Endothelial cell (in vitro differentiated cells): ENCODE results near the gene SART3. TPM values are rescaled to one million over a fixed set of nuclear protein-coding genes. Genes with fewer than 3 reads are reported as not detected.
A peak's percentile ranks its signal among the peaks of the same experiment; 100 is the strongest.
"Not testable (repeated sequence)": the region's sequence is repeated elsewhere in the genome, so short reads cannot be mapped to it uniquely, and the experiment has no call there.

Experiments used
- DNase-seq: peaks from one replicate; pipeline ENCODE4 v3.0.0; 2021; ENCODE audit warnings: low spot score
- H3K27ac Mint-ChIP-seq: one replicate; pipeline ENCODE4 v1.8.0; 2021; ENCODE audit warnings: mixed read lengths, inconsistent platforms; ENCODE audit not compliant: unreplicated experiment
- H3K27me3 Mint-ChIP-seq: one replicate; pipeline ENCODE4 v1.8.0; 2021; ENCODE audit warnings: mild to moderate bottlenecking, moderate library complexity, mixed read lengths, inconsistent platforms; ENCODE audit not compliant: unreplicated experiment
- H3K36me3 Mint-ChIP-seq: one replicate; pipeline ENCODE4 v1.8.0; 2021; ENCODE audit warnings: mild to moderate bottlenecking, low read depth, mixed read lengths, inconsistent platforms; ENCODE audit not compliant: unreplicated experiment
- H3K4me1 Mint-ChIP-seq: one replicate; pipeline ENCODE4 v1.8.0; 2021; ENCODE audit warnings: mild to moderate bottlenecking, mixed read lengths, inconsistent platforms; ENCODE audit not compliant: unreplicated experiment
- H3K4me3 Mint-ChIP-seq: one replicate; pipeline ENCODE4 v1.8.0; 2021; ENCODE audit warnings: mild to moderate bottlenecking, mixed read lengths, inconsistent platforms; ENCODE audit not compliant: unreplicated experiment
- H3K9me3 Mint-ChIP-seq: one replicate; pipeline ENCODE4 v1.8.0; 2021; ENCODE audit warnings: mixed read lengths, inconsistent platforms; ENCODE audit not compliant: unreplicated experiment
- CTCF ChIP-seq: fragments of 200-600 bp; sonication (generic); IDR thresholded peaks from one replicate; pipeline ENCODE4 v1.5.0; 2021; ENCODE audit warnings: antibody characterized with exemption; ENCODE audit not compliant: unreplicated experiment
- total RNA-seq: library from RNA; stranded (reverse); fragmentation: NEBNext Ultra II Directional; extraction: Animal tissue kit (Norgen Biotek cat#: 25700); gene quantifications from one replicate; pipeline ENCODE4 v1.2.1, GENCODE V29; 2021; ENCODE audit not compliant: unreplicated experiment

The SART3 gene
- total RNA-seq, 1 donor from 2014 or later, result 67.8 TPM

DNA sequence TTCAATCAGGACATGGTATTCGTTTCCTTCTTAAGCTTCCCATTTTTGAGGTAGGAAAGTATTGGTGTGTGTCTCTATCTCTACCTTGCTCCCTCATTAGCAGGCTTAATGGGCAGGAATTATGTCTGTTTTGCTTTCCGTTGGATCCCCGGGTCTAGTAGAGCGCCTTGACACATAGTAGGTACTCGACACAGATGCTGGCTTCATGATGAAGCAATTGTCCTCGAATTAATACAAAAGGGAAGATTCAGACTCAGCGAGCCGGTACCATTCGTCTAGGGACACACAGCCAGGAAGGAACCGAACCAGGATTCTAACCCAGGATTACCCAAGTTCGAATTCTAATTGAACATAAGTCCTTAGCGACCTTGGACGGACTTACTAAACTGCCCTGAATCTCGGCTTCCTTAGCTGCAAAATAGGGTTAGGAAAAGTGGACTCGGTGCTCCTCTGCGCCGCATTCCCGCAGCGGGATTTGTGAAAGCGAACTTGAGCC is 927 bp upstream of the SART3 start:
- Mint-ChIP-seq H3K27me3 (peaks cover 19% of the 10 kb centered on the region), H3K9me3 (no peaks in the 10 kb centered on the region), H3K4me1 (peaks cover 30% of the 10 kb centered on the region), H3K36me3 (peaks cover 16% of the 10 kb centered on the region), H3K27ac (peak overlapping the region; percentile 100), H3K4me3 (peak overlapping the region; percentile 100)
- no peak for DNase-seq
- no peak for TF ChIP-seq CTCF

DNA sequence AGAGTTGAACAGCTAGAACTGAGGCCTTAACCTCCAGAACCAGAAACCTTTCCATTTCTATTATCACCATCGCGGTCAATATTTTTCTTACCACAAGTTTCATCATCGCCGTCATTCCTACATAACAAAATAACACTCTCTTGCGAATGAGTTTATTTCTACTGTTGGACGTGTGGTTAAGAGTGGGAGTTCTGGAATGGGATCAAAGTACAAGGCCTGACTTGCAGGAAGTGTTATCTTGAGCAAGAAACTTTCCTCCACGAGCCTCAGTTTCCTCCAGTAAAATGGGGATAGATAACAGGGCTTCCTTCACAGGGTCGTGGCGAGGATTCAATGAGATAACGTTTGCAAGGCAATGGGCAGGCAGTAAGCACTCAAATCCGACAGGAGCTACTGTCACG is 652 bp downstream of the SART3 start:
- Mint-ChIP-seq H3K9me3 (no peaks in the 10 kb centered on the region), H3K4me3 (peak overlapping the region; percentile 100), H3K27ac (peak overlapping the region; percentile 100), H3K27me3 (peaks cover 19% of the 10 kb centered on the region), H3K4me1 (peaks cover 34% of the 10 kb centered on the region), H3K36me3 (peaks cover 5% of the 10 kb centered on the region)
- TF ChIP-seq CTCF, result no peak
- no peak for DNase-seq

GRCh38 chr12:108559748-108560147 is 1.2 kb downstream of the SART3 start:
- Mint-ChIP-seq H3K4me3 (peak overlapping the region; percentile 100), H3K27ac (peak overlapping the region; percentile 100), H3K9me3 (no peaks in the 10 kb centered on the region), H3K4me1 (peaks cover 37% of the 10 kb centered on the region), H3K36me3 (peaks cover 5% of the 10 kb centered on the region), H3K27me3 (peaks cover 19% of the 10 kb centered on the region)
- TF ChIP-seq CTCF, result no peak
- peak; percentile 23 for DNase-seq

DNA sequence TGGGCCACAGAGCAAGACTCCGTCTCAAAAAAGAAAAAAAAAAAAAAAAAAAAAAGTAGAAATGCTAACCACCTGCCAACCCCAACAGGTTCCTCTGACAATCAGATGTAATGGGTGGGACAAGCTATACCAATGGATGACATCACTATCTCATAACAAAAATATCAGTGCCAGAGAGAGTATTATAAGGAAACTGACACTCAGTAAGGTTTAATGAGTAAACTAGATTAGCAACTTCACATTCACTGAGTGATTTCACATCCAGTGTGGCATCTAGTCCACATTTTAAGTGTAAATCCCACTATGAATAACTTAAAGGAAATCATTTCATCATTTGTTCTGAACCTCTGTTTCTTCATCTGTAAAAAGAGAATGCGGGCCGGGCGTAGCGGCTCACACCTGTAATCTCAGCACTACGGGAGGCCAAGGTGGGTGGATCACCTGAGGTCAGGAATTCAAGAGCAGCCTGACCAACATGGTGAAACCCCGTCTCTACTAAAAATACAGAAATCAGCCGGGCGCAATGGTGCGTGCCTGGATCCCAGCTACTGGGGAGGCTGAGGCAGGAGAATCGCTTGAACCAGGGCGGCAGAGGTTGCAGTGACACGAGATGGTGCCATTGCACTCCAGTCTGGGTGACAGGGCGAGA is 1.8 kb downstream of the SART3 start:
- DNase-seq, result no peak
- Mint-ChIP-seq H3K27ac (peak overlapping the region; percentile 75), H3K36me3 (peaks cover 5% of the 10 kb centered on the region), H3K9me3 (no peaks in the 10 kb centered on the region), H3K27me3 (peaks cover 19% of the 10 kb centered on the region), H3K4me1 (peaks cover 38% of the 10 kb centered on the region), H3K4me3 (peak overlapping the region; percentile 31)
- no peak for TF ChIP-seq CTCF

GRCh38 chr12:108555383-108555782 is 5.6 kb downstream of the SART3 start:
- not testable (repeated sequence) for H3K4me3 Mint-ChIP-seq, DNase-seq, H3K36me3 Mint-ChIP-seq, H3K27me3 Mint-ChIP-seq, H3K27ac Mint-ChIP-seq, H3K9me3 Mint-ChIP-seq
- peaks cover 31% of the 10 kb centered on the region for H3K4me1 Mint-ChIP-seq
